Measurements from ENCODE around the gene RAB4A.

- TF ChIP-seq USF2 (CRISPR knock-in tag; IDR thresholded peaks at IDR 0.05) (no peak), CTCF (IDR thresholded peaks at IDR 0.05 in 2 of 3, conservative IDR thresholded peaks at IDR 0.05 in 1 of 3; ENCODE audit: insufficient read depth in 2 of 3, low read depth in 1 of 3, low read length in 3 of 3) (peak; percentile 17 to 46 (median 32); a peak in 4 of 6 replicates), SMARCC2 (IDR thresholded peaks at IDR 0.05; ENCODE audit: low read depth) (no peak), RAD21 (CRISPR knock-in tag; conservative IDR thresholded peaks at IDR 0.05 in 1 of 2, IDR thresholded peaks at IDR 0.05 in 1 of 2) (peak in 1 of 2 experiments; percentile 46; a peak in 2 of 4 replicates), POLR2A (conservative IDR thresholded peaks at IDR 0.05) (no peak), RAD51 (IDR thresholded peaks at IDR 0.05; ENCODE audit: borderline replicate concordance, low read depth) (no peak), DEAF1 (CRISPR knock-in tag; IDR thresholded peaks at IDR 0.05) (no peak), EZH2 (IDR thresholded peaks at IDR 0.05; ENCODE audit: borderline replicate concordance, low read depth, low read length) (no peak), MEF2D (tag; conservative IDR thresholded peaks at IDR 0.05; ENCODE audit: low read depth) (no peak), ATF7 (IDR thresholded peaks at IDR 0.05) (no peak), ZNF444 (CRISPR knock-in tag; IDR thresholded peaks at IDR 0.05) (no peak), ZNF354B (CRISPR knock-in tag; IDR thresholded peaks at IDR 0.05) (no peak), TRIM28 (IDR thresholded peaks at IDR 0.05) (no peak), FUS (optimal IDR thresholded peaks at IDR 0.05; ENCODE audit: low read depth, low read length) (no peak)
These were observed 39.2 kb upstream of the RAB4A start for GRCh38 chr1:229231754-229232119.
